ENCODE measurements around the gene UGT8.
"Not testable (repeated sequence)": the region's sequence is repeated elsewhere in the genome, so short reads cannot be mapped to it uniquely, and the experiment has no call there.

The UGT8 gene

GRCh38 chr4:114598191-114599121, at the start of gene UGT8:
TSS of gene UGT8 (plus strand) at chr4:114598807. CDS start at chr4:114622881, 24,074 bp downstream.
- DNase-seq: peak in 53 of 56 donors; percentile 16 to 85 (median 68)

GRCh38 chr4:114549638-114550037, 49.0 kb upstream of the UGT8 start:
- DNase-seq: no peak

GRCh38 chr4:114558446-114559020, 40.1 kb upstream of the UGT8 start:
- no peak for DNase-seq

- no peak for DNase-seq
Observed at GRCh38 chr4:114561590-114561989, 37.0 kb upstream of the UGT8 start.

- DNase-seq: no peak
Observed at GRCh38 chr4:114562176-114562904, 36.3 kb upstream of the UGT8 start.

GRCh38 chr4:114563536-114564315, 34.9 kb upstream of the UGT8 start:
- no peak for DNase-seq

GRCh38 chr4:114577386-114577785, 21.2 kb upstream of the UGT8 start:
- no peak for DNase-seq

- no peak for DNase-seq
Observed at GRCh38 chr4:114582621-114583020, 16.0 kb upstream of the UGT8 start.

GRCh38 chr4:114588305-114588704, 10.3 kb upstream of the UGT8 start:
- DNase-seq: no peak

- DNase-seq: not testable (repeated sequence)
Observed at GRCh38 chr4:114590360-114590759, 8.2 kb upstream of the UGT8 start.

- DNase-seq: no peak
Observed at GRCh38 chr4:114593526-114593925, 5.1 kb upstream of the UGT8 start.

GRCh38 chr4:114595207-114595606, 3.4 kb upstream of the UGT8 start:
- no peak for DNase-seq

GRCh38 chr4:114595921-114596320, 2.7 kb upstream of the UGT8 start:
- DNase-seq: no peak

GRCh38 chr4:114597410-114598115, 1.0 kb upstream of the UGT8 start:
- peak in 44 of 56 donors; percentile 12 to 78 (median 50) for DNase-seq

GRCh38 chr4:114599231-114599902, 760 bp downstream of the UGT8 start:
- peak in 30 of 56 donors; percentile 3 to 64 (median 40) for DNase-seq

GRCh38 chr4:114599903-114600552, 1.4 kb downstream of the UGT8 start:
- DNase-seq: no peak

GRCh38 chr4:114600672-114601071, 2.1 kb downstream of the UGT8 start:
- DNase-seq: no peak

- peak in 17 of 56 donors; percentile 3 to 49 (median 16) for DNase-seq
Observed at GRCh38 chr4:114601304-114602052, 2.9 kb downstream of the UGT8 start.

GRCh38 chr4:114603497-114603896, 4.9 kb downstream of the UGT8 start:
- DNase-seq: no peak
